Lung (tissue), 12 donors: ENCODE data around the gene ASCC1. TPM values are rescaled to one million over a fixed set of nuclear protein-coding genes. Genes with fewer than 3 reads are reported as not detected.

Source experiments
- ATAC-seq: fragments of 200-7000 bp; cut with Tn5 transposase; one replicate; pipeline ENCODE4 v1.9.1; 2020; ENCODE audit warnings: moderate number of reproducible peaks; ENCODE audit not compliant: insufficient read depth, low FRiP score
- DNase-seq, 3 donors: peaks; one replicate each; pipeline ENCODE4 v3.0.0-alpha.2; 2013 to 2017
- H3K27ac ChIP-seq, 2 donors: one replicate each; pipeline ENCODE4 v1.5.1; 2013; ENCODE audit warnings: mild to moderate bottlenecking in 2 of 2, moderate library complexity in 2 of 2, control low read depth in 1 of 2, inconsistent platforms in 1 of 2, low read depth in 1 of 2, low read length in 1 of 2
- H3K27me3 ChIP-seq, 3 donors: one replicate each; pipeline ENCODE4 v1.5.1; 2013; ENCODE audit warnings: low read length in 2 of 3; ENCODE audit not compliant: control insufficient read depth in 3 of 3, insufficient read depth in 3 of 3
- H3K36me3 ChIP-seq, 4 donors: one replicate each; pipeline ENCODE4 v1.5.1; 2013; ENCODE audit warnings: low read length in 4 of 4, mild to moderate bottlenecking in 1 of 4, moderate library complexity in 1 of 4; ENCODE audit not compliant: control insufficient read depth in 4 of 4, insufficient read depth in 4 of 4
- H3K4me1 ChIP-seq, 5 donors: one replicate each; pipeline ENCODE4 v1.5.1; 2013; ENCODE audit warnings: low read length in 5 of 5, mild to moderate bottlenecking in 2 of 5, moderate library complexity in 1 of 5; ENCODE audit not compliant: control insufficient read depth in 5 of 5, insufficient read depth in 5 of 5
- H3K4me3 ChIP-seq: one replicate; pipeline ENCODE4 v1.5.1; 2013; ENCODE audit warnings: mild to moderate bottlenecking, control low read depth, moderate library complexity
- H3K9ac ChIP-seq, 2 donors: one replicate each; pipeline ENCODE4 v1.5.1; 2013; ENCODE audit warnings: low read length in 2 of 2, control low read depth in 1 of 2; ENCODE audit not compliant: insufficient read depth in 1 of 2
- H3K9me3 ChIP-seq, 4 donors: one replicate each; pipeline ENCODE4 v1.5.1; 2013; ENCODE audit warnings: low read length in 3 of 4, mild to moderate bottlenecking in 1 of 4, moderate library complexity in 1 of 4; ENCODE audit not compliant: control insufficient read depth in 4 of 4, insufficient read depth in 3 of 4
- WGBS, 2 donors: extraction: QIAGEN DNeasy Blood & Tissue Kit; methylation state at CpG; one replicate each; pipeline ENCODE4 v1.1.7; 2013; 5-methylcytosine and 5-hydroxymethylcytosine counted together
- polyA plus RNA-seq, 2 donors: library from polyadenylated mRNA; stranded (reverse); fragments of 200-250 nt; gene quantifications; one replicate each; pipeline ENCODE4 v1.2.1, GENCODE V29; 2013
- total RNA-seq, 2 donors: library from RNA; depleted of rRNA in 1 of 2; stranded (reverse); fragments of >200 nt in 1 of 2; gene quantifications; one replicate each; pipeline ENCODE4 v1.2.1, GENCODE V29; 2014 to 2021
- TF ChIP-seq, protein P1 (sequence below): IDR thresholded peaks from 2 replicates; pipeline ENCODE4 v1.5.1; 2012; ENCODE audit warnings: mild to moderate bottlenecking; ENCODE audit errors: control extremely low read depth, extremely low read depth
- donor health status: control.
- donor health status: control.
- donor health status: Bipolar disorder and iron deficiency.
- donor health status: healthy.
- donor health status: DM: yes; HTN: yes; CAD: no.

The ASCC1 gene
- total and polyA plus RNA-seq, 4 donors, result 9.0 to 29.9 (median 24.2) TPM

DNA sequence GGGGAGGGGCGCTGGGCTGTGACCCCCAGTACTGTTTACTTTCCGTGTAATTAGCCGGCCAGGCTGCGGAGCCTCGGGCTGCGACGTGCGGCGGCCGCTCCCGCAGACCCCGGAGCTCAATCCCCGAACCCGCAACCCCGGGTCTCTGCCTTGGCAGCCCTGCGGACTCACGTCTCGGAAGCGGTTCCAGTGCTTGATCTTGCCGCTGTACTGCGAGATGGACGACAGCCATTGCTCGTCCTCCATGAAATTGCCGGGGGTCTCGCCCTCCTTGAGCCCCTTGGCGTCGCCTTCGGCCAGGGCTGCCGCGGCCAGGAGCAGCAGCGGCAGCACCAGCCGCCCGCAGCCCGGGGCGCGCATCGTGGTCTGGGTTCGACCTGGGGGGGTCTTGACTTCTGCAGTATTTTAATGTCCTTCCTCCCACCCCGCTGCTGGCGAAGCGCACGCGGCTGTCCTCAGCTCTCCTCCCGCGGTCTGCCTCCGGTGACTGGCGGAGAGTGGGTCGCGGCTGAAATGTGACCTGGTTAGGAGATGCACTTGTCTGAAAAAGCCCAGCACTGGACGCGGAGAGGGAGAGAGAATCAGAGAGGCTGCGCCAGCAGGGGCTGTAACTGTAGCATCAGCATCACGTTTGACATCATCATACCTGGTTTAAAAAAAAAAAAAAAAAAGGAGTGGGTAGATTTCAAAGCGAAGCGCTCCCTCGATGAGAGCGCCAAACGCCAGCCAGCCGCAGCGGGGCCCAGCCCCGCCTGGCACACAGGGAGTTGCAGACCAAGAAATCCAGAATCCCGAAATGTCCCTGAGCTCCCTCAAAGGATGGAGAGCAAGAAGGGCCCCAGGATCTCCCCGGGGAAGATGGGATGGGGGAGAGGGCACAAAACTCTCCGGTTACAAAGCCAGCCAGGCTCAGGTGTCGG lies 127.8 kb downstream of the ASCC1 start, which contains the start of gene SPOCK2:
Gene SPOCK2, minus strand, starts transcription at position 583 of the 920 bp plus-strand sequence. Its CDS starts 223 bp downstream, at position 360.
- WGBS, 2 donors, result 5 to 6% methylated on average over 61 to 65 of the region's 65 CpGs
- Histone ChIP-seq H3K4me1 (peaks cover 0 to 31% (median 0%) of the 10 kb centered on the region in 5 donors), H3K9me3 (no peaks in the 10 kb centered on the region), H3K36me3 (no peaks in the 10 kb centered on the region), H3K9ac (no peak within 1 kb of the TSS), H3K27ac (peak within 1 kb of the TSS; percentile 47 to 83), H3K27me3 (peaks cover 0 to 34% (median 13%) of the 10 kb centered on the region in 3 donors), H3K4me3 (peak within 1 kb of the TSS; percentile 33)
- TF ChIP-seq, protein P1, sequence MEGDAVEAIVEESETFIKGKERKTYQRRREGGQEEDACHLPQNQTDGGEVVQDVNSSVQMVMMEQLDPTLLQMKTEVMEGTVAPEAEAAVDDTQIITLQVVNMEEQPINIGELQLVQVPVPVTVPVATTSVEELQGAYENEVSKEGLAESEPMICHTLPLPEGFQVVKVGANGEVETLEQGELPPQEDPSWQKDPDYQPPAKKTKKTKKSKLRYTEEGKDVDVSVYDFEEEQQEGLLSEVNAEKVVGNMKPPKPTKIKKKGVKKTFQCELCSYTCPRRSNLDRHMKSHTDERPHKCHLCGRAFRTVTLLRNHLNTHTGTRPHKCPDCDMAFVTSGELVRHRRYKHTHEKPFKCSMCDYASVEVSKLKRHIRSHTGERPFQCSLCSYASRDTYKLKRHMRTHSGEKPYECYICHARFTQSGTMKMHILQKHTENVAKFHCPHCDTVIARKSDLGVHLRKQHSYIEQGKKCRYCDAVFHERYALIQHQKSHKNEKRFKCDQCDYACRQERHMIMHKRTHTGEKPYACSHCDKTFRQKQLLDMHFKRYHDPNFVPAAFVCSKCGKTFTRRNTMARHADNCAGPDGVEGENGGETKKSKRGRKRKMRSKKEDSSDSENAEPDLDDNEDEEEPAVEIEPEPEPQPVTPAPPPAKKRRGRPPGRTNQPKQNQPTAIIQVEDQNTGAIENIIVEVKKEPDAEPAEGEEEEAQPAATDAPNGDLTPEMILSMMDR, result no peak
- ATAC-seq (peak; percentile 7), DNase-seq (peak in 1 of 3 donors; percentile 36)

DNA sequence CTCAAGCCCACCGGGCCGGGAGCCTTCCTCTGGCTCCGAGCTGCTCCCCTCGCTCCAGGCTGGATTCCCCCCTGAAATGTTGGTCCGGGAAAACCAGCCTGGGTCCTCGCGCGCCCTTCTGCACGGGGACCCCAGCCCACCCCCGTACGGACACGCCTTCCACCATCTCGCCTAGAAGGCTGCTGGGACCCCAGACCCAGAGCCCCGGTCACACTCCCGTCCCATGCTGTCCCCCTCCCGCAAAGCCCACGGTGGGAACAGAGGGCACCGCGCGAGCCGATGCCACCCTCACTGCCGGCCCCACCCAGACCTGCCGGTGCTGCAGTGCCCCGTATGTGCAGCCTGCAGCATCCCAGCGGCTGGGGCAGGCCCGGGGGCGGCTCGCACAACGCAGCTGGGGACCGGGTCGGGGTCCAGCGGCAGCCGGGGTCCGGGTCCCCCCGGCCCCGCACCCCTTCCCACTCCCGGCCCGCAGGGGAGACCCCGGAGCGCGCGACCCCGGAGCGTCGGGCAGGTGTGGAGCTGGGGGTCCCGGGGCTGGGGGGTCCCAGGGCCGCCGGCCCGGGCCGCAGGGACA lies 128.6 kb downstream of the ASCC1 start:
- 2% methylated on average over 36 to 50 of the region's 50 CpGs for WGBS, 2 donors
- no peaks in the 10 kb centered on the region for H3K9me3 ChIP-seq
- DNase-seq (no peak), ATAC-seq (peak; percentile 28)
- no peaks in the 10 kb centered on the region for H3K36me3 ChIP-seq
- H3K27ac ChIP-seq, result peak overlapping the region; percentile 47 to 83
- peak overlapping the region; percentile 33 for H3K4me3 ChIP-seq
- H3K27me3 ChIP-seq, result peaks cover 0 to 34% (median 13%) of the 10 kb centered on the region in 3 donors
- TF ChIP-seq, protein P1, result no peak
- no peak overlapping the region for H3K9ac ChIP-seq
- peaks cover 0 to 31% (median 0%) of the 10 kb centered on the region in 5 donors for H3K4me1 ChIP-seq

DNA sequence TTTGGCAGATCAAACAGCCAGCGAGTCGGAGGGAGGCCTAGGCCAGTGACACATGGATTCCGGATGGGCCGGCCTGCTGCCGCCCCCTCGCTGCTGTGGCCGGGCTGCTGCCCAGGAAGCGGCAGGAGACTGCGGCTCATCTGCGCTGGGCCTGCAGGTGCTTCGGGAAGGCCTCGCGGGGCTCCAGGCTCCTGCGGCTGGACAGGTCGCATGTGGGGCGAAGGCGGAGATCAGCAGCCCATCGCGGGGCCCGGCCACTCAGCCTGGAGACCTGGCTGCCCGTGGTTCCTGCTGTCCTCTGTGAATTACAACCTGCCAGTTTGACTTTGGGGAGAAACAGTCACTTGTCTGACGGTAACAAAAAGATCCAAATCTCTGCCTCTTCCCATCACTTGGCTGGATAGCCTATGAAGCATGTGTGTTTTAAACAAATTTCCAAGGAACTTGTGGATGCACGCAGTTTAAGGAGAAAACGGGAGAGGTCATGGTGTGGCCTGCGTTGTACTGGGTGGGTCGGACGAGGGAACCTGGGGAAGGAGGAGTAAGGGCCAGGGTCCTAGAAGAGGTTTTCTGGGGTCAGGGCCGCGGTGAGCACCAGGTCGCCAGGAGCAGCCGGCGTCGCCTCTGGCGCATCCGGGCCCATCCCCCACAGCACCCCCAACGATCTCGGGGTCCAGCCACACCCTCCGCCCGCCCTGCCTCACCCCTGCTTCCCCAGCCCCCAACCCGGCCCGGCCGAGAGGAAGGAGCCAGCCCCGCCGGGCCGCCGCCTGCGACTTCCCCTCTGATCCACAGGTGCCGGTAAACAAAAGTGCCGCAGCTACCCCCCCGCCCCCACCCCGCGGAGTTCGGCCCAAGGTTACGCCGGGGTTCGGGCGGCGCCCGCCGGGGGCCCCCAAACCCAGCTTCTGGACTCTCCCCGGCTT lies 129.3 kb downstream of the ASCC1 start:
- peak in 1 of 3 donors; percentile 17 for DNase-seq
- no peak overlapping the region for H3K9ac ChIP-seq
- no peaks in the 10 kb centered on the region for H3K36me3 ChIP-seq
- H3K27ac ChIP-seq, result peak overlapping the region; percentile 47 to 83
- H3K4me3 ChIP-seq, result peak overlapping the region; percentile 33
- H3K27me3 ChIP-seq, result peaks cover 0 to 34% (median 13%) of the 10 kb centered on the region in 3 donors
- TF ChIP-seq, protein P1, result no peak
- H3K9me3 ChIP-seq, result no peaks in the 10 kb centered on the region
- ATAC-seq, result peak; percentile 7
- H3K4me1 ChIP-seq, result peaks cover 0 to 31% (median 0%) of the 10 kb centered on the region in 5 donors
- 37 to 38% methylated on average over 54 to 61 of the region's 61 CpGs for WGBS, 2 donors
